H9 (cell line): Measurements from ENCODE around the gene SLC25A26. TPM values are rescaled to one million over a fixed set of nuclear protein-coding genes. Genes with fewer than 3 reads are reported as not detected.

ENCODE experiments used
- DNase-seq: peaks from one replicate; pipeline ENCODE4 v3.0.0-alpha.2; 2017
- H2AFZ ChIP-seq: one replicate; pipeline ENCODE4 v1.6.1; 2013; ENCODE audit warnings: mild to moderate bottlenecking, low read length, control low read depth, moderate library complexity
- H2AK5ac ChIP-seq: 2 replicates; pipeline ENCODE4 v1.6.1; 2013; ENCODE audit warnings: low read length, control low read depth, mixed read lengths; ENCODE audit not compliant: insufficient read length
- H2BK120ac ChIP-seq: one replicate; pipeline ENCODE4 v1.6.1; 2013; ENCODE audit warnings: low read depth, mild to moderate bottlenecking, low read length, control low read depth, inconsistent platforms; ENCODE audit not compliant: poor library complexity, severe bottlenecking
- H2BK12ac ChIP-seq: 2 replicates; pipeline ENCODE4 v1.6.1; 2013; ENCODE audit warnings: low read length, control low read depth, mixed read lengths, low read depth; ENCODE audit not compliant: insufficient read length
- H2BK15ac ChIP-seq: 2 replicates; pipeline ENCODE4 v1.6.1; 2013; ENCODE audit warnings: low read depth, low read length, control low read depth
- H2BK20ac ChIP-seq: one replicate; pipeline ENCODE4 v1.6.1; 2013; ENCODE audit warnings: low read depth, mild to moderate bottlenecking, low read length, control low read depth, inconsistent platforms; ENCODE audit not compliant: poor library complexity, severe bottlenecking
- H2BK5ac ChIP-seq: 2 replicates; pipeline ENCODE4 v1.6.1; 2013; ENCODE audit warnings: low read length, control low read depth, mixed read lengths; ENCODE audit not compliant: insufficient read length
- H3K14ac ChIP-seq: 2 replicates; pipeline ENCODE4 v1.6.1; 2013; ENCODE audit warnings: low read length, control low read depth; ENCODE audit not compliant: insufficient read depth
- H3K18ac ChIP-seq: 2 replicates; pipeline ENCODE4 v1.6.1; 2013; ENCODE audit warnings: low read depth, mild to moderate bottlenecking, mixed read lengths, low read length, control low read depth; ENCODE audit not compliant: insufficient read length
- H3K23ac ChIP-seq: 2 replicates; pipeline ENCODE4 v1.6.1; 2013; ENCODE audit warnings: low read length, control low read depth, mixed read lengths, low read depth; ENCODE audit not compliant: insufficient read length
- H3K23me2 ChIP-seq: 2 replicates; pipeline ENCODE4 v1.6.1; 2013; ENCODE audit warnings: low read depth, mild to moderate bottlenecking, mixed read lengths, low read length, control low read depth; ENCODE audit not compliant: insufficient read length, poor library complexity, severe bottlenecking
- H3K27ac ChIP-seq: 2 replicates; pipeline ENCODE4 v1.5.1; 2013; ENCODE audit warnings: low read length, control low read depth, mixed read lengths, low read depth; ENCODE audit not compliant: insufficient read length
- H3K27me3 ChIP-seq: 2 replicates; pipeline ENCODE4 v1.6.1; 2013; ENCODE audit warnings: low read length, control low read depth, inconsistent platforms; ENCODE audit not compliant: insufficient read depth
- H3K4ac ChIP-seq: 2 replicates; pipeline ENCODE4 v1.6.1; 2013; ENCODE audit warnings: low read depth, mild to moderate bottlenecking, control low read depth, inconsistent platforms, low read length, moderate library complexity
- H3K4me1 ChIP-seq: 2 replicates; pipeline ENCODE4 v1.6.1; 2013; ENCODE audit warnings: low read length, control low read depth, inconsistent platforms; ENCODE audit not compliant: insufficient read depth
- H3K4me2 ChIP-seq: 2 replicates; pipeline ENCODE4 v1.6.1; 2013; ENCODE audit warnings: low read length, control low read depth, mixed read lengths; ENCODE audit not compliant: insufficient read length, insufficient read depth
- H3K56ac ChIP-seq: 2 replicates; pipeline ENCODE4 v1.6.1; 2013; ENCODE audit warnings: low read depth, mild to moderate bottlenecking, mixed read lengths, low read length, control low read depth; ENCODE audit not compliant: insufficient read length
- H3K79me1 ChIP-seq: 2 replicates; pipeline ENCODE4 v1.6.1; 2013; ENCODE audit warnings: low read depth, mild to moderate bottlenecking, moderate library complexity, low read length, control low read depth, inconsistent platforms; ENCODE audit not compliant: insufficient read depth, poor library complexity, severe bottlenecking
- H3K79me2 ChIP-seq: 2 replicates; pipeline ENCODE4 v1.6.1; 2013; ENCODE audit warnings: low read length, control low read depth, inconsistent platforms; ENCODE audit not compliant: insufficient read depth
- H3K9ac ChIP-seq: 2 replicates; pipeline ENCODE4 v1.6.1; 2013; ENCODE audit warnings: low read length, control low read depth, mixed read lengths; ENCODE audit not compliant: insufficient read length; ENCODE audit errors: extremely low read depth
- H3K9me3 ChIP-seq: one replicate; pipeline ENCODE4 v1.6.1; 2013; ENCODE audit warnings: low read depth, low read length, inconsistent platforms; ENCODE audit not compliant: control insufficient read depth
- H3T11ph ChIP-seq: one replicate; pipeline ENCODE4 v1.6.1; 2013; ENCODE audit warnings: mild to moderate bottlenecking, low read length, control low read depth, inconsistent platforms
- H4K20me1 ChIP-seq: one replicate; pipeline ENCODE4 v1.6.1; 2013; ENCODE audit not compliant: control insufficient read depth, insufficient read length, insufficient read depth
- H4K5ac ChIP-seq: 2 replicates; pipeline ENCODE4 v1.6.1; 2013; ENCODE audit warnings: low read depth, mild to moderate bottlenecking, mixed read lengths, low read length, control low read depth; ENCODE audit not compliant: insufficient read length
- H4K8ac ChIP-seq: replicated peaks from 2 replicates; pipeline ENCODE4 v1.6.1; 2013; ENCODE audit warnings: low read length, control low read depth, mixed read lengths, low read depth; ENCODE audit not compliant: insufficient read length
- H4K91ac ChIP-seq: 2 replicates; pipeline ENCODE4 v1.6.1; 2013; ENCODE audit warnings: low read depth, mild to moderate bottlenecking, moderate library complexity, mixed read lengths, low read length, control low read depth; ENCODE audit not compliant: insufficient read length
- H3K27ac Mint-ChIP-seq, 3 experiments: 2 replicates in 2 of 3; 3 replicates in 1 of 3; pipeline ENCODE4 v1.8.0; 2020 to 2021; ENCODE audit warnings: mixed read lengths in 3 of 3, mild to moderate bottlenecking in 1 of 3, moderate library complexity in 1 of 3
- H3K27me3 Mint-ChIP-seq: 2 replicates; pipeline ENCODE4 v1.8.0; 2021; ENCODE audit warnings: low read depth, mild to moderate bottlenecking, moderate library complexity, mixed read lengths
- H3K36me3 Mint-ChIP-seq, 3 experiments: 2 replicates in 2 of 3; 3 replicates in 1 of 3; pipeline ENCODE4 v1.8.0; 2020 to 2021; ENCODE audit warnings: low read depth in 3 of 3, mixed read lengths in 3 of 3; ENCODE audit not compliant: insufficient read depth in 1 of 3
- H3K4me1 Mint-ChIP-seq, 2 experiments: 2 replicates each; pipeline ENCODE4 v1.8.0; 2020; ENCODE audit warnings: mixed read lengths in 2 of 2
- H3K4me3 Mint-ChIP-seq, 2 experiments: 2 replicates in 1 of 2; 3 replicates in 1 of 2; pipeline ENCODE4 v1.8.0; 2020 to 2021; ENCODE audit warnings: mild to moderate bottlenecking in 2 of 2, mixed read lengths in 2 of 2, moderate library complexity in 1 of 2
- H3K9me3 Mint-ChIP-seq, 2 experiments: 2 replicates in 1 of 2; 3 replicates in 1 of 2; pipeline ENCODE4 v1.8.0; 2020; ENCODE audit warnings: mild to moderate bottlenecking in 2 of 2, mixed read lengths in 2 of 2, moderate library complexity in 1 of 2
- CTCF ChIP-seq: fragments of 200-600 bp; sonication (generic); conservative IDR thresholded peaks from 3 replicates; pipeline ENCODE4 v1.8.0; 2021; ENCODE audit warnings: antibody characterized with exemption, mild to moderate bottlenecking
- WGBS: extraction: QIAGEN DNeasy Blood & Tissue Kit; methylation state at CpG from one replicate; pipeline ENCODE4 v1.1.7; 2013; ENCODE audit warnings: missing lambda C conversion rate, low lambda C conversion rate, mixed read lengths; ENCODE audit not compliant: insufficient read length; ENCODE audit errors: extremely low coverage; 5-methylcytosine and 5-hydroxymethylcytosine counted together
- total RNA-seq: library from RNA; stranded (reverse); gene quantifications from 2 replicates; pipeline ENCODE4 v1.2.1, GENCODE V29; 2021

The SLC25A26 gene
- total RNA-seq, 1 experiment from 2014 or later, result 30.2 TPM

GRCh38 chr3:66200786-66201185 lies 20.0 kb upstream of the SLC25A26 start:
- no peak overlapping the region for H3K14ac ChIP-seq
- no peak overlapping the region for H3K23ac ChIP-seq
- no peak overlapping the region for H3K4me3 Mint-ChIP-seq
- H3K23me2 ChIP-seq, result no peaks in the 10 kb centered on the region
- H3K27me3 ChIP-seq, result no peaks in the 10 kb centered on the region
- no peak overlapping the region for H3K56ac ChIP-seq
- DNase-seq, result no peak
- no peak overlapping the region for H2BK5ac ChIP-seq
- H3K9me3 ChIP-seq, result no peaks in the 10 kb centered on the region
- peaks cover 4% of the 10 kb centered on the region for H3K27me3 Mint-ChIP-seq
- H3K4ac ChIP-seq, result no peak overlapping the region
- no peaks in the 10 kb centered on the region for H3K9me3 Mint-ChIP-seq
- no peaks in the 10 kb centered on the region for H3K4me1 ChIP-seq
- TF ChIP-seq CTCF, result no peak
- H3K79me2 ChIP-seq, result no peaks in the 10 kb centered on the region
- no CpG with 5 or more reads among the region's 2 CpGs for WGBS
- no peak overlapping the region for H2BK15ac ChIP-seq
- H2BK120ac ChIP-seq, result no peak overlapping the region
- no peaks in the 10 kb centered on the region for H3K36me3 Mint-ChIP-seq
- no peak overlapping the region for H4K5ac ChIP-seq
- no peaks in the 10 kb centered on the region for H4K20me1 ChIP-seq
- no peak overlapping the region for H2BK20ac ChIP-seq
- H3K4me1 Mint-ChIP-seq, result 0 out of 4 replicates have a peak, but pooled peaks cover 0 to 3% of the 10 kb centered on the region in 2 experiments
- H3K18ac ChIP-seq, result no peak overlapping the region
- H2AK5ac ChIP-seq, result no peak overlapping the region
- no peaks in the 10 kb centered on the region for H3K79me1 ChIP-seq
- no peak overlapping the region for H2BK12ac ChIP-seq
- H3K4me2 ChIP-seq, result no peak overlapping the region
- no peak overlapping the region for H4K8ac ChIP-seq
- H3K27ac Mint-ChIP-seq, result no peak overlapping the region
- no peak overlapping the region for H4K91ac ChIP-seq
- no peak overlapping the region for H3K9ac ChIP-seq
- no peak overlapping the region for H3T11ph ChIP-seq
- H3K27ac ChIP-seq, result no peak overlapping the region
- H2AFZ ChIP-seq, result no peak overlapping the region
